ENCODE data around the gene FCN2. TPM values are rescaled to one million over a fixed set of nuclear protein-coding genes. Genes with fewer than 3 reads are reported as not detected.

The FCN2 gene
- total RNA-seq, 1 donor from 2014 or later = not detected

DNA sequence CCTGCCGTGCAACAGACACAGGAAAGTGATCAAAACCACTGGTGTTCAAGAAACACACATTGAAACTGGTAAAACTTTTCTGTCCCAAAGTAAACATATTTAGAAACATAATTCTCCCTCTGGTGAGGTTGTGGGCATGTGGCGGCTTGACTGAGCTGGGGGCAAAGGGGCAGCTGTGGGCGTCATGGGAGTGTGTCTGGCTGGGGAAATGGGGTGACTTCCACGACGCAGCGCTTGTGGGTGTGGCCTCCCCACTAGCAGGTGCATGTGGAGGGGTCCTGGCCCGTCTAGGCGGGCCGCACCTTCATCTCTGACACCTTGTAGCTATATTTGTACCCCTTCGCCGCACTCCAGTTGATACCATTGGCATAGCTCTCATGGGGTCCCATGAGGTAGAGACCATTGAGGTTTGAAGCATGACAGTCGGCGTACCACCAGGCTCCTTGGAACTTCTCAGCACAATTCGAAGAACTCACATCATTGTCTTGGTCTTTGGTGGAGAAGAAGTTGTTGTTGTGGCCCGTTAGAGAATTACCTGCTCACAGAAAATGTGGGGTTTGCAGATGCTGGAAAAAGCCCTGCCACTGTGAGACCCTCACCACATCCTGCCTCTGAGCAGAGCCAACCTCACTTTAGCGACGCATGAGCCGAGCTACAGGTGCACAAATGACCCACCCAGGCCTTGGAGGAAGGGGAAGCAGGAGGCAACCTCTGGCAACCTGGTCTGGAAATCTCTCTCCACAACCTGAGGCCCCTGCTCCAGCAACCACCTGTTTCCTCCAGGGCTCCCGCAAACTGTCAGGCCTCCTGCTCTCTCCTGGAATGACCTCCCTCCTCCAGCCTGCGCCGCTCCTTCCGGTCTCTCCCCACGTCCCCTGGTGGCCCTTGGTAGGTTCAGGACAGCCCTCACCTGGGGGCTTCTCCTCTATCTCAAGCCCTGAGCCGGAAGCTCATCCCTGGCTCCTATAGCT, 29.2 kb downstream of the FCN2 start:
- no peak for FAIRE-seq
- no peaks in the 10 kb centered on the region for H3K36me3 ChIP-seq (ENCODE audit: control insufficient read depth, insufficient read depth, low read length)
- H3K4me3 ChIP-seq (ENCODE audit: low read depth, low read length) = no peak overlapping the region
- no peak for DNase-seq (ENCODE audit: low read depth)
- TF ChIP-seq, protein P1, sequence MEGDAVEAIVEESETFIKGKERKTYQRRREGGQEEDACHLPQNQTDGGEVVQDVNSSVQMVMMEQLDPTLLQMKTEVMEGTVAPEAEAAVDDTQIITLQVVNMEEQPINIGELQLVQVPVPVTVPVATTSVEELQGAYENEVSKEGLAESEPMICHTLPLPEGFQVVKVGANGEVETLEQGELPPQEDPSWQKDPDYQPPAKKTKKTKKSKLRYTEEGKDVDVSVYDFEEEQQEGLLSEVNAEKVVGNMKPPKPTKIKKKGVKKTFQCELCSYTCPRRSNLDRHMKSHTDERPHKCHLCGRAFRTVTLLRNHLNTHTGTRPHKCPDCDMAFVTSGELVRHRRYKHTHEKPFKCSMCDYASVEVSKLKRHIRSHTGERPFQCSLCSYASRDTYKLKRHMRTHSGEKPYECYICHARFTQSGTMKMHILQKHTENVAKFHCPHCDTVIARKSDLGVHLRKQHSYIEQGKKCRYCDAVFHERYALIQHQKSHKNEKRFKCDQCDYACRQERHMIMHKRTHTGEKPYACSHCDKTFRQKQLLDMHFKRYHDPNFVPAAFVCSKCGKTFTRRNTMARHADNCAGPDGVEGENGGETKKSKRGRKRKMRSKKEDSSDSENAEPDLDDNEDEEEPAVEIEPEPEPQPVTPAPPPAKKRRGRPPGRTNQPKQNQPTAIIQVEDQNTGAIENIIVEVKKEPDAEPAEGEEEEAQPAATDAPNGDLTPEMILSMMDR (IDR thresholded peaks at IDR 0.05; ENCODE audit: insufficient read depth, low read length, severe bottlenecking) = no peak
- H3K27me3 ChIP-seq (ENCODE audit: control insufficient read depth, insufficient read depth, low read length) = no peaks in the 10 kb centered on the region

DNA sequence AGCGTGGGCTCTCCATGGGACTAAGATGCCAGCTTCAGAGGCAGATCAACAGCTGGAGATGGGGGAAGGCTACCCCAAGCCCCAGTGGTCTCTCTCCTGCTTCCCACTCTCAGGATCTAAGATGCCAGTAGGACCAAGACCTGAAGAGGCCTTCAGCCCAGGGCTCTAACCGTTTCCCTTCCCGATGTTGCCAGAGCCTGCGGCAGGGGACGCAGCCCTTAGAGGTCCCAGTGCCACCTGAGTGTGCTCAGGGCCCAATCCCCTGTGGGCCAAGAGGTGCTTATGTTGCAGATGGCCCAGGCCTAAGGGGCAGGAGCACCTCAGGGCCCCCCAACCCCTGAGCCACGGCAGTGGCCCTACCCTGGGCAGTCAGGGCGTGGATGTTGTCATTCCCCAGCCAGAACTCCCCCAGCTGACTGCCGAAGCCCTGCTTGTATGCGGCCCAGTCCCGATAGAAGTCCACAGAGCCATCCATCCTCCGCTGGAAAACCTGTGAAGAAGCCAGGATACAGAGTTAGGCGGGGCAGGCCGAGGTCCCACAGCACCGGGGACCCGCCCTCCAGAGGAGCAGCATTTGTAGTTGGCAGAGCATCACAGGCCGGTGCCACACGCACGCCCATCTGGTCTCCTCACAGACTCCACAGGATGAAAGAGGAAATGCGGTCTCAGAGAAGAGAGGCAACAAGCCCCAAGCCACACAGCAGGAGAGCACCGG, 31.7 kb downstream of the FCN2 start:
- H3K27me3 ChIP-seq (ENCODE audit: control insufficient read depth, insufficient read depth, low read length) = no peaks in the 10 kb centered on the region
- TF ChIP-seq, protein P1 (IDR thresholded peaks at IDR 0.05; ENCODE audit: insufficient read depth, low read length, severe bottlenecking) = no peak
- no peaks in the 10 kb centered on the region for H3K36me3 ChIP-seq (ENCODE audit: control insufficient read depth, insufficient read depth, low read length)
- no peak overlapping the region for H3K4me3 ChIP-seq (ENCODE audit: low read depth, low read length)
- FAIRE-seq (no peak), DNase-seq (ENCODE audit: low read depth) (no peak)

DNA sequence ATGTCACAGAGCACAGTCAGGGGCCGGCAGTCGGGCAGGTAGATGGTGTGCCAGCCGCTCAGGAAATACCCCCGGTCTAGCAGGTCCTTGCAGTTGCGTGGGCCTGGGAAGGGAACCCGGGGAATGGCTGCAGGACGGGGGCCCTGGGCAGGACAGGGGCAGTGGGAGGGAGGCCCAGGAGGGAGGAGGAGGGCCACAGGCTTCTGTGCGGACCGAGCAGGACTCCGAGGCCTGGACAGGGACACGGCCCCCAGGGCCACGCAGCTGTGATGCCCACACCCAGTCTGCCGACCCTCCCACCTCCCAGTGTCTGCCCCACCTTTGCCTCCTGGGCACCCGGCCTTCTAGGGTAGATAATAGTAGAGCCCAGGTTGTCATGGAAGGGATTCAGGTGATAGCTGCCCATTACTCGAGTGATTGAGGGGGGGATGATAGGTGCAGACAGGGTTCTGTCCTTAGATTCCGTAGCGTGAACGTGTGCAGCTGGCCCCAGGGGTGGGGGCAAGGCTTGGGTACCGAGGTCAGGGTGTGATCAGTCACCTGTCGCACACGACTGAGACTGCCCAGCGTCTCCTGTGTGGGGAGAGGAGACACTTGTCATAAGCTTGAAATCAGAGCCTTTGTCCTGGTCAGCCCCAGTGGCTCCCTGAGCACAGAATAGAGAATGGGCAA, 32.6 kb downstream of the FCN2 start:
- H3K36me3 ChIP-seq (ENCODE audit: control insufficient read depth, insufficient read depth, low read length) = no peaks in the 10 kb centered on the region
- TF ChIP-seq, protein P1 (IDR thresholded peaks at IDR 0.05; ENCODE audit: insufficient read depth, low read length, severe bottlenecking) = no peak
- no peak overlapping the region for H3K4me3 ChIP-seq (ENCODE audit: low read depth, low read length)
- FAIRE-seq (no peak), DNase-seq (ENCODE audit: low read depth) (no peak)
- no peaks in the 10 kb centered on the region for H3K27me3 ChIP-seq (ENCODE audit: control insufficient read depth, insufficient read depth, low read length)

DNA sequence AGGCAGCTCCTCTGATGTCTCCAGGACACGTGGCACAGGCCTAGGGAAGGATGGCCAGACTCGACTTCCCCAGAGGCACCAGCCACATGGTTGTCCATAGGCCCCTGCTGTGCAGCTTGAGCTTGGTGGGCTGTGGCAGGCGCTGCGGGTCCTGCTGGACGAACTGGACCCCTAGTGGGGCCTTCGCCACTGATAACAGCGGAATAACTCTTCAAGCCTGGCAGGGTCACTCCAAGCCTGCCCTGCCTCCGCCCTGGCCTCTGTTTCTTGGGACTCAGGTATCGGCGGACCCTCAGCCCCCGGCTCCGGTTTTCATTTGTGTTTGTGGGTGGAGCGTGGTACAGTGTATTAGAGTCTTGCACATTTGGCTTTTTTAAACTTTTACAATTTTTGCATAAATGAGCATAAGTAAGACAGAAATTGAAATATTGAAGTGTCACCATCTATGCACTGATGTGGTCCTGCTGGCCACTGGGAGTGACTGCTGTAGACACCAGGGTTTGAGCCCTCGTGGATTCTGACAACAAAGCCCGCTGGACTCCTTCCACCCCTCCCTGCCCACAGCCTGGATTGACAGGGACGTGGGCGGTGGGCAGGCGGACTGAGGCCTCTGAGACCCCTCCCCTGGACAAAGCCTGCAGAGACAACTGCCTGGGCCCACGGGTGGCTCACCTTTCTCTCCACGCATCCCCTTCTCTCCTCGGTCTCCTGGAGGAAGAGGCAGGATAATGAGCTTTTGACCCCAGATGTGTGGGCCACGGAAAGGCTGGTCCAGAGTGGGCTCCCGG, 33.3 kb downstream of the FCN2 start:
- H3K4me3 ChIP-seq (ENCODE audit: low read depth, low read length) = no peak overlapping the region
- TF ChIP-seq, protein P1 (IDR thresholded peaks at IDR 0.05; ENCODE audit: insufficient read depth, low read length, severe bottlenecking) = no peak
- FAIRE-seq = no peak
- H3K36me3 ChIP-seq (ENCODE audit: control insufficient read depth, insufficient read depth, low read length) = no peaks in the 10 kb centered on the region
- H3K27me3 ChIP-seq (ENCODE audit: control insufficient read depth, insufficient read depth, low read length) = no peaks in the 10 kb centered on the region
- no peak for DNase-seq (ENCODE audit: low read depth)

DNA sequence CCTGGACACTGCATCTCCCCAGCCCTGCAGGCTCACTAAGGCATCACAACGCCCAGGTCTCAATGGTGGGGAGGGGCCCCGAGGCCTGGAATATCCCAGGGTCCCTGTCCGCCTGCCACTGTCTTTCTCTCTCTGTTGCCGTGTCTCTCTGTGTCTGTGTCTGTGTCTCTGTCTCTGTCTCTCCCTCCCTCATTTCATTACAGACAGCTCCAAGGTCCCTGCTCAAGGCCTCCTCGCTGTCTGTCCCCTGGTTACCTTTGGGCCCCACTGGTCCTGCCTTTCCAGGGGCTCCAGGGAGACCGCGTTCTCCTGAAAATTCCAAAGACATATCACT, 33.9 kb downstream of the FCN2 start:
- no peak for FAIRE-seq
- Histone ChIP-seq H3K27me3 (ENCODE audit: control insufficient read depth, insufficient read depth, low read length) (no peaks in the 10 kb centered on the region), H3K4me3 (ENCODE audit: low read depth, low read length) (no peak overlapping the region), H3K36me3 (ENCODE audit: control insufficient read depth, insufficient read depth, low read length) (no peaks in the 10 kb centered on the region)
- no peak for DNase-seq (ENCODE audit: low read depth)
- TF ChIP-seq, protein P1 (IDR thresholded peaks at IDR 0.05; ENCODE audit: insufficient read depth, low read length, severe bottlenecking) = no peak

Measured in bronchial epithelial cell (primary cell).